ENCODE measurements around the gene MAST3.

MAST3 gene

DNA sequence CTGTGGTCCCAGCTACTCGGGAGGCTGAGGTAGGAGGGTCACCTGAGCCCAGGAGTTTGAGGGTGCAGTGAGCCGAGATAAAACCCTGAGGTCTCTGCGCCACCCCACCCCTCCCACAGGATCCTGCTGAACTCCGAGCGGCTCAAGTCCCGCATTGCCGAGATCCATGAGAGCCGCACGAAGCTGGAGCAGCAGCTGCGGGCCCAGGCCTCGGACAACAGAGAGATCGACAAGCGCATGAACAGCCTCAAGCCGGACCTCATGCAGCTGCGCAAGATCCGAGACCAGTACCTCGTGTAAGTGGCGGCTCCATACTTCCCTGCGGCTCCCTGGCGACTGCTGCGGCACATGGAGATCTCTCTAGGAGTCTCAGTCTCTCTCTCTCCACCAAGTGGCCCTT, 69.4 kb downstream of the MAST3 start:
- in situ Hi-C loops (cut with HindIII; ENCODE audit: low sequenced_read_pairs) = no loop called here
- DNase-seq (ENCODE audit: low read depth, low spot score) = no peak
- no peak overlapping the region for H3K4me3 ChIP-seq (ENCODE audit: low read depth, low read length)
- TF ChIP-seq, protein P1, sequence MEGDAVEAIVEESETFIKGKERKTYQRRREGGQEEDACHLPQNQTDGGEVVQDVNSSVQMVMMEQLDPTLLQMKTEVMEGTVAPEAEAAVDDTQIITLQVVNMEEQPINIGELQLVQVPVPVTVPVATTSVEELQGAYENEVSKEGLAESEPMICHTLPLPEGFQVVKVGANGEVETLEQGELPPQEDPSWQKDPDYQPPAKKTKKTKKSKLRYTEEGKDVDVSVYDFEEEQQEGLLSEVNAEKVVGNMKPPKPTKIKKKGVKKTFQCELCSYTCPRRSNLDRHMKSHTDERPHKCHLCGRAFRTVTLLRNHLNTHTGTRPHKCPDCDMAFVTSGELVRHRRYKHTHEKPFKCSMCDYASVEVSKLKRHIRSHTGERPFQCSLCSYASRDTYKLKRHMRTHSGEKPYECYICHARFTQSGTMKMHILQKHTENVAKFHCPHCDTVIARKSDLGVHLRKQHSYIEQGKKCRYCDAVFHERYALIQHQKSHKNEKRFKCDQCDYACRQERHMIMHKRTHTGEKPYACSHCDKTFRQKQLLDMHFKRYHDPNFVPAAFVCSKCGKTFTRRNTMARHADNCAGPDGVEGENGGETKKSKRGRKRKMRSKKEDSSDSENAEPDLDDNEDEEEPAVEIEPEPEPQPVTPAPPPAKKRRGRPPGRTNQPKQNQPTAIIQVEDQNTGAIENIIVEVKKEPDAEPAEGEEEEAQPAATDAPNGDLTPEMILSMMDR (IDR thresholded peaks at IDR 0.05; ENCODE audit: low read depth, low read length) = no peak

DNA sequence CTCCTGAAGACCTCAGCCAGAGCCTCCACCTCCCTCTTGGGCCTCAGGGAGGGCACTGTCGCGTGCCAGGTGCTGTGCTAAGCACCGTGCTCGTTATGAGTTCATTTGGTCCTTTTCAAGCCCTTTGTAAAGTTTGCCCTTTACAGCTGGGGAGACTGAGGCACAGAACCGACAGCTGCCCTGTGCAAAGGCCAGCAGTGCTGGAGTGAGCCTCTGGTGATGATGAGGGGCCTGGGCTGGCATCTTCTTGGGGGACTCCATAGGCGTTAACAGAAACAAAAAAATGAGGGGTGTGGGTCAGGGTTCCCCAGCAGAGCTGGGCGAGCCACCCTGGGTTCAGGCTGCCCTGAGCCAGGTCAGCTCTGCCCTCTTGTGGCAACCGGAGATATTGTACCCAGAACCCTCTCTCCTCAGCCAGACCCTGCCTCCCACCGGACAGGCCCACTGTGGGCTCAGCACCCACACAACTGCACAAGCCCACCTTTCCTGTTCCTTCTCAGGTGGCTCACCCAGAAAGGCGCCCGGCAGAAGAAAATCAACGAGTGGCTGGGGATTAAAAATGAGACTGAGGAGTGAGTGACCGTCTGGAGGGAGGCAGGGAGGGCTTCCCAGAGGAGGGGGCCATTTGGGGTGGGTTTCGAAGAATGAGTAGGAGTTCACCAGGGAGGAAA, 70.5 kb downstream of the MAST3 start:
- no peak for DNase-seq (ENCODE audit: low read depth, low spot score)
- H3K4me3 ChIP-seq (ENCODE audit: low read depth, low read length) = no peak overlapping the region
- in situ Hi-C loops (cut with HindIII; ENCODE audit: low sequenced_read_pairs) = no loop called here

DNA sequence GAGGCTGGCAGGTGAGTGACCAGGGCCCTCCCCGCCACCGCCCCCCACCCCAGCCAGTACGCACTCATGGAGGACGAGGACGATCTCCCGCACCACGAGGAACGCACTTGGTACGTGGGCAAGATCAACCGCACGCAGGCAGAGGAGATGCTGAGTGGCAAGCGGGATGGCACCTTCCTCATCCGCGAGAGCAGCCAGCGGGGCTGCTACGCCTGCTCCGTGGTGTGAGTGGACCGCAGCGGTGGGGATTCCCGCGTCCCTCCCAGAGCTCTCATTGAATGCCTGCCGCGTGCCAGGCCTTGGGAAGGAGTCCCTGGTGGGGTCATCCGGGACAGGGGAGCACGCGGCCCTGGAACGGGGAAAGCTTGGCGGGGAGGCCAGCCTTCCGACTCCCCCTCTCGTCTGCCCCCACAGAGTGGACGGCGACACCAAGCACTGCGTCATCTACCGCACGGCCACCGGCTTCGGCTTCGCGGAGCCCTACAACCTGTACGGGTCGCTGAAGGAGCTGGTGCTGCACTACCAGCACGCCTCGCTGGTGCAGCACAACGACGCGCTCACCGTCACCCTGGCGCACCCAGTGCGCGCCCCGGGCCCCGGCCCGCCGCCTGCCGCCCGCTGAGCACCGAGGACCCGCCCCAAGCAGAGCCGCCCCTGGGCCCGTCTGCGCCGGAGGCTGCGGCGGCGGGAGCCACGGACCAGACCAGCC, 71.2 kb downstream of the MAST3 start:
- TF ChIP-seq, protein P1 (IDR thresholded peaks at IDR 0.05; ENCODE audit: low read depth, low read length) = no peak
- no peak for DNase-seq (ENCODE audit: low read depth, low spot score)
- in situ Hi-C loops (cut with HindIII; ENCODE audit: low sequenced_read_pairs) = no loop called here
- no peak overlapping the region for H3K4me3 ChIP-seq (ENCODE audit: low read depth, low read length)

More for the DNA sequence above, 70.5 kb downstream of the MAST3 start:
- TF ChIP-seq, protein P1 (IDR thresholded peaks at IDR 0.05; ENCODE audit: low read depth, low read length) = peak; percentile 74

DNA sequence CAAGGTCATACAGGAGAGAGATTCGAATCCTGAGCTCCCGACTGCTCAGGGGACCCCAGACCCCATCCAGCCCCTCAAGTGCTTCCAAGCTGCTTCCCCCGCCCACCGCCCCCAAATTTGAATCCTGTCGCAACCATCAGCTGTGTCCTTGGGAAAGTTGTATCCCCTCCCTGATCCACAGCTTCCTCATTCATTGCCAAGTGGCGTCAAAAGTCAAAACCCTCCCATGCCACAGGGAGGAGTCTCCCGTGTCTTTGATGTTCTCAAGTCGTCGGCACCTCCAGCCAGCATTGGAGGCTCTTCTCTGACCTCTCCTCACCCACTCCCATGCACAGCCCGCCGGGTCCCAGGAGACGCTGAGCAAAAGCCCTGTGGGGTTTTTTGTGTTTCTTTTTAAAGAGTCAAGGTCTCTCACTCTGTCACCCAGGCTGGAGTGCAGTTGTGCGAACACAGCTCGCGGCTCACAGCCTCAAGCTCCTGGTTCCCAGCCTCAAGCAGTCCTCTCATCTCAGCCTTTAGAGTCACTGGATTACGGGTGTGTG, 73.2 kb downstream of the MAST3 start:
- H3K4me3 ChIP-seq (ENCODE audit: low read depth, low read length) = no peak overlapping the region
- DNase-seq (ENCODE audit: low read depth, low spot score) = no peak
- in situ Hi-C loops (cut with HindIII; ENCODE audit: low sequenced_read_pairs) = no loop called here
- TF ChIP-seq, protein P1 (IDR thresholded peaks at IDR 0.05; ENCODE audit: low read depth, low read length) = no peak

DNA sequence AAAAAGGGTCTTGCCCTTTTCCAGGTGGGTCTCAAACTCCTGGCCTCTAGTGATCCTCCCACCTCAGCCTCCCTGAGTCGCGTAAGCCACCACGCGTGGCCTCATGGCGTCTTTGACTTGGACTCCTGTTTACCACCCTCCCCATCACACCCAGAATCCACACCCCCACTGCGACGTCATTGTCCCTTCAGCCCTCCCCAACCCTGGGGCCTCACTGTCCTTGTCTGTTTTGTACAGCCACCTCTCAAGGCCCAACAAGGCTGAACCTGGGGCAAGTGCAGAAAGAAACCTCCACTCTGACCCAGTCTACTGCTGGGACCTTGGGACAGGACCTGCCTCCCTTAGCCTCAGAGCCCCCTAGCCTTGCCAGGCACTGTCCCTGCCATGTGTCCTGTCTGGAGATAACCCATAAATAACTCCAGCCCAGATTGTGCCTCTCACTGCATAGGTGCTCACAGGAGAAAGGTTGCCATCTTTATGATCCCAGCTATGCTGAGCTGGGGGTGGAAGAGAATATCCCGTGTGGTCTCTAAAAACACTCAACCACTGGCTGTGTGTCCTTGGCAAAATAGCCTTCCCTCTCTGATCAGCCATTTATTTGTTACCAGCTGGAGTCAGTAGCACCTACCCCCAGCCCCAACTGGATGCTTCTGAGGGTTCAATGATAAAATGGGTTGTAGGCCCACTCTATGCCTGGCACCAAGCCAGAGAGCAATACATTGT, 74.2 kb downstream of the MAST3 start:
- in situ Hi-C loops (cut with HindIII; ENCODE audit: low sequenced_read_pairs) = no loop called here
- TF ChIP-seq, protein P1 (IDR thresholded peaks at IDR 0.05; ENCODE audit: low read depth, low read length) = no peak
- H3K4me3 ChIP-seq (ENCODE audit: low read depth, low read length) = no peak overlapping the region
- no peak for DNase-seq (ENCODE audit: low read depth, low spot score)

DNA sequence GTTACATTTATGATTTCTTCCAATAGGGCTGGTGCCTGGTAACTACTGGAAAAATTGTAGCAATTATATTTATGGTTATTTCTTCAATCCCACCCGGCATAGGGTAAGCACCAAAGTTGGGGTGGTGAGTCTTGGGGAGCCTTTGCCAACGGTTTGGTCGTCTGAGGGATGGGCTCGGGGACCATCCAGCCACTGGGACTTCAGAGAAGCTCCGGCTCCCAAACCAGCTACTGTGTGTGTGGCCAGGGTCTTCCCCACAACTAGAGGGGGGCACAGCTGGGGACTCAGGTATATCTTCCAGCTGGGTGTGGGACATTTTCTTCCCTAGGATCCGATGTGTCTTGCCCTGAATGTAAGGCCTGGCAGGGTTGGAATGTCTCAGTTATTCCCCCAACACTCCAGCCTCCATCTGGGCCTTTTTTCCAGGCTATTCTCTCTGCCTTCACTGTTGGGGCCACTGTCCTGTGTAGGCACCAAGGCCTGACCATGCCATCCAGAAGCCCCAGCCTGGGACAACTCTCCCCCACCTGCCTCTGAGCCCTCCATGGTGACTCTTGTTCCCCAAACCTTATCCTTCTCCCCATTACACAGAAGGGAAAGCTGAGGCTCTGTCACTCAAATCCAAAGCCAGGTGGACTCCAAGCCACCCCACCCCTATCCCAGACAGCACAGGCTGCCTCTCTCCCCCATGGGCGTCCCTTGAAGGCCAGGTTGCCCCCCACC, 74.9 kb downstream of the MAST3 start:
- in situ Hi-C loops (cut with HindIII; ENCODE audit: low sequenced_read_pairs) = no loop called here
- TF ChIP-seq, protein P1 (IDR thresholded peaks at IDR 0.05; ENCODE audit: low read depth, low read length) = no peak
- no peak overlapping the region for H3K4me3 ChIP-seq (ENCODE audit: low read depth, low read length)
- DNase-seq (ENCODE audit: low read depth, low spot score) = no peak

Data from astrocyte of the spinal cord (primary cell).